ENCODE results near the gene NFIA. TPM values are rescaled to one million over a fixed set of nuclear protein-coding genes. Genes with fewer than 3 reads are reported as not detected.

The NFIA gene
- total RNA-seq, 1 experiment from 2014 or later = 0.35 TPM

DNA sequence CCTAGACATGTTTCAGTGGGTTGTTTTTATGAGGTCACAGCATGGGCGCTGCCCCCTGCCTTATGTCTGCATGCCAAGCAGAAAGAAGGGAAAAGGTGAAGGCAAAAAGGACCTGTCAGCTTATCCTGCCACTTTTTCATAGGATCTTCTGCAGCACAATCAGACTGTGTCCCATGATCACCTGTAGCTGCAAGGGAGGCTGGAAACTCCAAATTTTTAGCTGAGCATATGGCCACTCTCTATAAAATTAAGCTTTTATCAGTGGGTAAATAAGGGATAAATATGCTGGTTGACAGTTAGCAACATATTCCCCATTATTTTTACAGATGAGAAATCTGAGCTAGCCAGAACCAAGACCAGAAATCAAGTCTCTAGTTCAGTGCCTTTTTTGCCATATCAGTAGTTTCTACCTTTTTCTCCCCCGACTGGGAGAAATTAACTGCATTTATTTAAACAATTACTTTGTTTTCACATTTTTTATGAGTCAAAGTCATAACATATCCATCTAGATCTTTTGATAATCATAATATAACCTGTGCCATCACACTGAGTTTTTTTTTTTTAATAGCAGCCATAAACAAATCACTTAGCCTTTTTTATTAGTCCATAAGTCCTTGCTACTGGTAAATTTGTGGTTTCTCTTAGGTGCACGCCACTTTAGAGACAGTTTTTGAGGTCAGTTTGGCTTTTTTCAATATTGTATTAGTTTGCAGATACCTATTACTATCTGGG lies 307.0 kb downstream of the NFIA start:
- H2BK15ac ChIP-seq (ENCODE audit: low read depth, low read length) = no peak overlapping the region
- no peaks in the 10 kb centered on the region for H3K79me1 ChIP-seq (ENCODE audit: insufficient read depth, low read depth, low read length, poor library complexity, severe bottlenecking)
- no peak overlapping the region for H3K14ac ChIP-seq (ENCODE audit: insufficient read depth, low read length)
- no peaks in the 10 kb centered on the region for H3K23me2 ChIP-seq (ENCODE audit: insufficient read length, low read depth, low read length, poor library complexity, severe bottlenecking)
- Mint-ChIP-seq H3K27ac (no peak overlapping the region), H3K9me3 (peaks cover 2 to 13% of the 10 kb centered on the region in 2 experiments; a peak in 4 of 5 replicates), H3K27me3 (ENCODE audit: low read depth) (peaks cover 52% of the 10 kb centered on the region), H3K4me1 (peaks cover 14 to 26% of the 10 kb centered on the region in 2 experiments), H3K36me3 (ENCODE audit: insufficient read depth in 1 of 3, low read depth in 3 of 3) (peaks cover 0 to 2% (median 0%) of the 10 kb centered on the region in 3 experiments; a peak in 1 of 7 replicates), H3K4me3 (no peak overlapping the region)
- H3K4me2 ChIP-seq (ENCODE audit: insufficient read depth, insufficient read length, low read length) = no peak overlapping the region
- DNase-seq = no peak
- no peak overlapping the region for H2BK20ac ChIP-seq (ENCODE audit: low read depth, low read length, poor library complexity, severe bottlenecking)
- no peak overlapping the region for H2AK5ac ChIP-seq (ENCODE audit: insufficient read length, low read length)
- no peak overlapping the region for H3K9ac ChIP-seq (ENCODE audit: extremely low read depth, insufficient read length, low read length)
- H3K4me1 ChIP-seq (ENCODE audit: insufficient read depth, low read length) = no peaks in the 10 kb centered on the region
- no peak overlapping the region for H3K18ac ChIP-seq (ENCODE audit: insufficient read length, low read depth, low read length)
- no peaks in the 10 kb centered on the region for H3K9me3 ChIP-seq (ENCODE audit: control insufficient read depth, low read depth, low read length)
- no peaks in the 10 kb centered on the region for H4K20me1 ChIP-seq (ENCODE audit: control insufficient read depth, insufficient read depth, insufficient read length)
- no peak overlapping the region for H2AFZ ChIP-seq (ENCODE audit: low read length)
- no CpG with 5 or more reads among the region's 3 CpGs for WGBS (ENCODE audit: extremely low coverage, insufficient read length, low lambda C conversion rate)
- no peak overlapping the region for H2BK5ac ChIP-seq (ENCODE audit: insufficient read length, low read length)
- H4K5ac ChIP-seq (ENCODE audit: insufficient read length, low read depth, low read length) = no peak overlapping the region
- no peak overlapping the region for H3T11ph ChIP-seq (ENCODE audit: low read length)
- no peak overlapping the region for H3K23ac ChIP-seq (ENCODE audit: insufficient read length, low read depth, low read length)
- H2BK12ac ChIP-seq (ENCODE audit: insufficient read length, low read depth, low read length) = no peak overlapping the region
- H3K27ac ChIP-seq (ENCODE audit: insufficient read length, low read depth, low read length) = no peak overlapping the region
- no peak overlapping the region for H3K4ac ChIP-seq (ENCODE audit: low read depth, low read length)
- no peak overlapping the region for H2BK120ac ChIP-seq (ENCODE audit: low read depth, low read length, poor library complexity, severe bottlenecking)
- H3K56ac ChIP-seq (ENCODE audit: insufficient read length, low read depth, low read length) = no peak overlapping the region
- no peaks in the 10 kb centered on the region for H3K79me2 ChIP-seq (ENCODE audit: insufficient read depth, low read length)
- TF ChIP-seq, protein P1, sequence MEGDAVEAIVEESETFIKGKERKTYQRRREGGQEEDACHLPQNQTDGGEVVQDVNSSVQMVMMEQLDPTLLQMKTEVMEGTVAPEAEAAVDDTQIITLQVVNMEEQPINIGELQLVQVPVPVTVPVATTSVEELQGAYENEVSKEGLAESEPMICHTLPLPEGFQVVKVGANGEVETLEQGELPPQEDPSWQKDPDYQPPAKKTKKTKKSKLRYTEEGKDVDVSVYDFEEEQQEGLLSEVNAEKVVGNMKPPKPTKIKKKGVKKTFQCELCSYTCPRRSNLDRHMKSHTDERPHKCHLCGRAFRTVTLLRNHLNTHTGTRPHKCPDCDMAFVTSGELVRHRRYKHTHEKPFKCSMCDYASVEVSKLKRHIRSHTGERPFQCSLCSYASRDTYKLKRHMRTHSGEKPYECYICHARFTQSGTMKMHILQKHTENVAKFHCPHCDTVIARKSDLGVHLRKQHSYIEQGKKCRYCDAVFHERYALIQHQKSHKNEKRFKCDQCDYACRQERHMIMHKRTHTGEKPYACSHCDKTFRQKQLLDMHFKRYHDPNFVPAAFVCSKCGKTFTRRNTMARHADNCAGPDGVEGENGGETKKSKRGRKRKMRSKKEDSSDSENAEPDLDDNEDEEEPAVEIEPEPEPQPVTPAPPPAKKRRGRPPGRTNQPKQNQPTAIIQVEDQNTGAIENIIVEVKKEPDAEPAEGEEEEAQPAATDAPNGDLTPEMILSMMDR (conservative IDR thresholded peaks at IDR 0.05) = no peak
- H4K91ac ChIP-seq (ENCODE audit: insufficient read length, low read depth, low read length) = no peak overlapping the region
- H3K27me3 ChIP-seq (ENCODE audit: insufficient read depth, low read length) = no peaks in the 10 kb centered on the region
- no peak overlapping the region for H4K8ac ChIP-seq (replicated peaks; ENCODE audit: insufficient read length, low read depth, low read length)

Data from H9 (cell line).